BJ (cell line): Measurements from ENCODE around the gene WDR37. TPM values are rescaled to one million over a fixed set of nuclear protein-coding genes. Genes with fewer than 3 reads are reported as not detected.

ENCODE experiments used
- CTCF ChIA-PET: fragments of 350-600 bp; formaldehyde crosslinking; extraction: SDS; loops from one replicate; lab custom pipeline; 2021; ENCODE audit warnings: antibody characterized with exemption, inconsistent platforms; lab: Yijun Ruan, JAX
- POLR2A ChIA-PET: fragments of 300-600 bp; sonication (Branson Sonifier 250); formaldehyde crosslinking; extraction: SDS; loops from one replicate; lab custom pipeline; 2021; ENCODE audit warnings: antibody characterized with exemption; lab: Charles Lee
- DNase-seq: peaks from one replicate; pipeline ENCODE4 v3.0.0-alpha.2; 2011; ENCODE audit warnings: low read depth
- H3K27me3 ChIP-seq: 2 replicates; pipeline ENCODE4 v1.6.0; 2011; ENCODE audit warnings: low read length; ENCODE audit not compliant: control insufficient read depth, insufficient read depth
- H3K36me3 ChIP-seq: 2 replicates; pipeline ENCODE4 v1.5.1; 2011; ENCODE audit warnings: low read length; ENCODE audit not compliant: control insufficient read depth, insufficient read depth
- H3K4me3 ChIP-seq: 2 replicates; pipeline ENCODE4 v1.5.1; 2011; ENCODE audit warnings: low read depth, mild to moderate bottlenecking, control low read depth, low read length
- polyA plus RNA-seq: library from polyadenylated mRNA; depleted of rRNA; stranded (reverse); fragments of >200 nt; gene quantifications from 2 replicates; pipeline ENCODE4 v1.2.3, GENCODE V29; 2011
- TF ChIP-seq, protein P1 (sequence below): IDR thresholded peaks from 2 replicates; pipeline ENCODE4 v1.5.1; 2011; ENCODE audit warnings: low read depth, mild to moderate bottlenecking, control low read depth, inconsistent platforms, low read length, moderate library complexity; ENCODE audit not compliant: insufficient read depth

Gene WDR37
- polyA plus RNA-seq, 1 experiment = 12.7 TPM

DNA sequence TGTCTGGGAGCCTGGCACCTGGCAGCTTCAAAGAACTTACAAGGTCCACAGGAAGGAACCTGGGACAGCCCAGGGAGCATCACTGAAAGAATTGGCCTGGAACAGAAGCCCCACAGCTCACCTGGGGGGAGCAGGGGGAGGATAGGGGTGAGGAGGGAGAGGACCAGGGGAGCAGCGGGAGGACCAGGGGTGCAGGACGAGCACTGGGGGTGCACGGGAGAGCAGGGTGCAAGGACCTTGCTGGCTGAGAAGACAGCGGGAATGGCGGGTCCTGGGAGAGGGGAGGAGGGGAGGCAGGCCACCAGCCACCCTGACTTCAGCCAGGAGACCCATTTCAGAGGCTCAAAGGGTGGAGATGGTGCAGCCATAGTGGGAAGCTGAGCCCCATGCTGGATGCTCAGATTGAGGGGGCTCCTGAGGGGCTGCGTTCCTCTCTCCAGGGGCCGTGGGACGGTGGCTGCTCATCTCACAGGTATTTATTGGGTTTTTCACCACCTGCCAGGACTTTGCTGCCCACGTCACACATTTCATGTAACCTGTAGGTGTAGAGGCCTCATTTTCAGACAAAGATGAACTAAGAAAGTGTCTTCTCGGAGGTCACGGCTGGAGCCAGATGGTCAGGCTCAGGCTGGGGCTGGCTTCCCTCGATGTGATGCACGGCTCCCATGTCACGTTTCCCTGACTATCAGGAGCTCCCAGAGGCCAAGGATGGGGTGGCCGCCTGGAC lies 110.1 kb downstream of the WDR37 start:
- no peaks in the 10 kb centered on the region for H3K27me3 ChIP-seq
- no peak for DNase-seq
- ChIA-PET POLR2A (no interaction called here), CTCF (no interaction called here)
- no peaks in the 10 kb centered on the region for H3K36me3 ChIP-seq
- TF ChIP-seq, protein P1, sequence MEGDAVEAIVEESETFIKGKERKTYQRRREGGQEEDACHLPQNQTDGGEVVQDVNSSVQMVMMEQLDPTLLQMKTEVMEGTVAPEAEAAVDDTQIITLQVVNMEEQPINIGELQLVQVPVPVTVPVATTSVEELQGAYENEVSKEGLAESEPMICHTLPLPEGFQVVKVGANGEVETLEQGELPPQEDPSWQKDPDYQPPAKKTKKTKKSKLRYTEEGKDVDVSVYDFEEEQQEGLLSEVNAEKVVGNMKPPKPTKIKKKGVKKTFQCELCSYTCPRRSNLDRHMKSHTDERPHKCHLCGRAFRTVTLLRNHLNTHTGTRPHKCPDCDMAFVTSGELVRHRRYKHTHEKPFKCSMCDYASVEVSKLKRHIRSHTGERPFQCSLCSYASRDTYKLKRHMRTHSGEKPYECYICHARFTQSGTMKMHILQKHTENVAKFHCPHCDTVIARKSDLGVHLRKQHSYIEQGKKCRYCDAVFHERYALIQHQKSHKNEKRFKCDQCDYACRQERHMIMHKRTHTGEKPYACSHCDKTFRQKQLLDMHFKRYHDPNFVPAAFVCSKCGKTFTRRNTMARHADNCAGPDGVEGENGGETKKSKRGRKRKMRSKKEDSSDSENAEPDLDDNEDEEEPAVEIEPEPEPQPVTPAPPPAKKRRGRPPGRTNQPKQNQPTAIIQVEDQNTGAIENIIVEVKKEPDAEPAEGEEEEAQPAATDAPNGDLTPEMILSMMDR = no peak
- no peak overlapping the region for H3K4me3 ChIP-seq

DNA sequence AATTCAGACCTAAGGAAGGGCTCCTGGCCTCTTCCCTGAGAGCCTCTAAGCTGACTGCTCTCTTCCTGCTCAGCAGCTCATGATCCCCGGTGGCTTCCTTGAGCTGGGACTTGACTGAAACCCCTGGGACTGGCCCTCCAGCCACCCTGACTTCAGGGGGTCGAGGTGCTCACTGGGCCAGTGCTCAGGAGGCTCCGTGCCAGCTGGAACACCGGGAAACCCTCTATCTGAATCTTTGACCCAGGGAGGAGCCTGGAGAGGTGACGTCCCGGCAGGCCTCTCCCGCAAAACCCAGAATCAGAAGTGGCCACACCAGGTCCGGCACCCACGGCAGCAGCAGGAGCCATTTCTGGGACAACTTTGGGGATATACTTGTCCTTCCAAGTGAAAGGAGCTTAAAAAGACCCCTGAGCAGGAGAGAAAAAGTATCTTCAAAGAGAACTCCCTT lies 110.7 kb downstream of the WDR37 start:
- H3K27me3 ChIP-seq = no peaks in the 10 kb centered on the region
- no peak overlapping the region for H3K4me3 ChIP-seq
- ChIA-PET CTCF (no interaction called here), POLR2A (no interaction called here)
- DNase-seq = no peak
- no peaks in the 10 kb centered on the region for H3K36me3 ChIP-seq
- TF ChIP-seq, protein P1 = no peak

DNA sequence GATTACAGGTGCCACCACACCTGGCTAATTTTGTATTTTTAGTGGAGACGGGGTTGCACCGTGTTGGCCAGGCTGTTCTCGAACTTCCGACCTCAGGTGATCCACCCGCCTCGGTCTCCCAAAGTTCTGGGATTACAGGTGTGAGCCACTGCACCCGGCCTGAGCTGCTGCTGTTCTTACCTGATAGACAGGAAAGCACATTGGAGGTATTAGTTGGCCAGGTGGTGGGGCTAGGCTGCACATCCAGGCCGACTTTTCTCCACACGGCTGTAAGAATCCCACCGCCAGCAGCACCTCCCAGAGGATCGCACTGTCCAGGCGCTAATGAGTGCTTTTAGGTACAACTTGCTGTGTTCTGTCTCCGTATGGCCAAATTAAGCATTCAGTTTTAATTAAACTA lies 112.6 kb downstream of the WDR37 start:
- POLR2A ChIA-PET = no interaction called here
- Histone ChIP-seq H3K27me3 (no peaks in the 10 kb centered on the region), H3K36me3 (no peaks in the 10 kb centered on the region), H3K4me3 (no peak overlapping the region)
- TF ChIP-seq, protein P1 = no peak
- no peak for DNase-seq
- CTCF ChIA-PET = no interaction called here

DNA sequence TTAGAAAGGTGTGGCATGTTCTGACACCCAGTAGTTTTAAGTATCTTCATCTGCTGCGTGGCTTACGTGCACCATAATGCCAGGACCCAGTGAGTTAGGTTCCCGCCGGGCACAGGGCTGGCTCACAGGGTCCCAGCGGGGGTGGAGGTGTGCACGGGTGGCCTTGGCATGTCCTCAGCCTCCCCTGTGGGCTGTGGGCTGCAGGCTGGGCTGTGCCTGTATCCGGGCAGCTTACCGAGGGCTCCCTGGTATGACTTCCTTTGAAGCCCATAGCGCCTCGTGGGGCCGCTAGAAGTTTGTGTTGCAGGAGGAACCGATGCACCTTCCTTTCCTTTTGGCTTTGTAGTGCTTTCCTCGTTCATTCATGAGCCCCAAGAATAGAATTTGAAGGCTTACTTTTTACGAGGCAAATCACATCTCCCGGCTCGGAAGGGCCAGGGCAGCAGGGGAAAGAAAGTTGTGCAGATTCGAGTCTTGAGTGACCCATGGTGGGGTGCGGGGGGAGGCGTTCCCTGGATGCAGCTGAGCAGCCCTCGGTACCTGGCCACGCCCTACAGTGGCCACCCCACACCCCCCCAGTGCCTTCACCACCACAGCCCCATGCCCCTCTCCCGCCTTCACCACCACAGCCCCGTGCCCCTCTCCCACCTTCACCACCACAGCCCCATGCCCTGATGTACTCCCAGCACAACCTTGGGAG lies 113.2 kb downstream of the WDR37 start:
- Histone ChIP-seq H3K36me3 (no peaks in the 10 kb centered on the region), H3K4me3 (no peak overlapping the region), H3K27me3 (no peaks in the 10 kb centered on the region)
- TF ChIP-seq, protein P1 = no peak
- ChIA-PET POLR2A (no interaction called here), CTCF (no interaction called here)
- no peak for DNase-seq

DNA sequence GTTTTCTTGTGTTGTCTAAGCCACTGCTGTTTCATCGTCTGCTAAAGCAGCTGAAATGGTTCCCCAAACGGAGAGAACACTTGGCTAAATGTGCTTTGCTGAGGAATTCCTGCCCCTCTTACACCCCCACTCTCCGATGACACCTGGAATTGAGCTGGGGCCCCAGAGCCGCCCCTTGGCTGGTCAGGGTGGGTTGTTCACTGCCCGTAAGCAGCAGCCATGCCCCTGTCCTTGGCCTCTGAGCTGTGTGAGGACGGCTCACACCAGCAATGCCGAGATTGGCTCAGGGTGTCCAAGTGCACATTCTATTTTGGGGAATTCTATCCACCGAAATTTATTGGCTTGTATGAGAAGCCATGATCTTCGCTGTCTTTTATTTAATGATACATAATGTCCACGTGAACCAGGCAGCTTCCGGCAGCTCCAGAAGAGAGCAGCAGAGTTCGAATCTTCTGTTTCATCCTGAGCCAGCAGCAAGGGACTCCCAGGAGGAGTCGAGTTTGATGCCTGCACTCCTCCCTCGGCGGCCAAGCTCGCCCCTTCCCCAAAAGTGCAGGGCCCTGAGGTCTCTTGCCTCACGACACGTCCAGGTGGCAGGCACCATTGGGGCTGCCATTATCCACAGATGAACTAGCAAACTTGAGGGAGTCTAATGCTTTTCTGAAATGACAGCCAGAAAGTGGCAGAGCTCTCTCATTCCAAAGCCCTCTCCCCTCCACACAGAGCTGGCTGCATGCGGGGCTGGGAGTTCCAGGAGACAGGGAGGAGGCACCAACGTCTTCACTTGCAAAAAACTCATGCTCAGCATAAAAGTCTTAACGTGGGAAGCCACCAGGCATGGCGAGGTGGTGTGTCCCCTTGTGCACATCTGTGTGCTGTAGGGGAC lies 114.0 kb downstream of the WDR37 start:
- H3K4me3 ChIP-seq = no peak overlapping the region
- H3K27me3 ChIP-seq = no peaks in the 10 kb centered on the region
- no peak for DNase-seq
- ChIA-PET POLR2A (no interaction called here), CTCF (no interaction called here)
- H3K36me3 ChIP-seq = no peaks in the 10 kb centered on the region
- TF ChIP-seq, protein P1 = no peak
